Measurements from ENCODE around the gene DAO. TPM values are rescaled to one million over a fixed set of nuclear protein-coding genes. Genes with fewer than 3 reads are reported as not detected.

The DAO gene
- total RNA-seq, 2 donors from 2014 or later, result not detected

DNA sequence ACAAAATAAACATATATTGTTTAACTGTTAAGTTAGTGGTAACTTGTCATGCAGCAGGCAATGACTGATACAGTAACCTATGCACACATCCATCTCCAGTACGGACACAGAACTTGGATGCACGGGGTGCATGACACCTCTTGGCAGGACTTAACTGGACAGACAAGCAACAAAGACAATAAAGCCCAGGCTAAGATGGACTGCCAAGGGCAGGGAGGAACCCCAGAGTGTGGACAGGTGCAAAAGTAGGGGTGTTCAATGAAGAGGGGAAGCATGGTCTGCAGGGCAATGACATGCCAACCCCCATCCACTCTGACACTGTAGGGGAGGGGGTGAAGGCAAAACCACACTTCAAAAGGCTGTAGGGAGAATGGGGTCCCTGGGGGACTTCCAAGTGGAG lies 34.2 kb upstream of the DAO start:
- peaks cover 30% of the 10 kb centered on the region for H3K36me3 ChIP-seq
- H3K27ac ChIP-seq, result peak overlapping the region; percentile 60 to 94
- peaks cover 0 to 88% of the 10 kb centered on the region in 2 donors for H3K4me1 ChIP-seq
- H3K27me3 ChIP-seq, result no peaks in the 10 kb centered on the region
- no peaks in the 10 kb centered on the region for H3K9me3 ChIP-seq
- DNase-seq (ENCODE audit: low spot score), result no peak
- no peak overlapping the region for H3K4me3 ChIP-seq
- TF ChIP-seq, protein P1, sequence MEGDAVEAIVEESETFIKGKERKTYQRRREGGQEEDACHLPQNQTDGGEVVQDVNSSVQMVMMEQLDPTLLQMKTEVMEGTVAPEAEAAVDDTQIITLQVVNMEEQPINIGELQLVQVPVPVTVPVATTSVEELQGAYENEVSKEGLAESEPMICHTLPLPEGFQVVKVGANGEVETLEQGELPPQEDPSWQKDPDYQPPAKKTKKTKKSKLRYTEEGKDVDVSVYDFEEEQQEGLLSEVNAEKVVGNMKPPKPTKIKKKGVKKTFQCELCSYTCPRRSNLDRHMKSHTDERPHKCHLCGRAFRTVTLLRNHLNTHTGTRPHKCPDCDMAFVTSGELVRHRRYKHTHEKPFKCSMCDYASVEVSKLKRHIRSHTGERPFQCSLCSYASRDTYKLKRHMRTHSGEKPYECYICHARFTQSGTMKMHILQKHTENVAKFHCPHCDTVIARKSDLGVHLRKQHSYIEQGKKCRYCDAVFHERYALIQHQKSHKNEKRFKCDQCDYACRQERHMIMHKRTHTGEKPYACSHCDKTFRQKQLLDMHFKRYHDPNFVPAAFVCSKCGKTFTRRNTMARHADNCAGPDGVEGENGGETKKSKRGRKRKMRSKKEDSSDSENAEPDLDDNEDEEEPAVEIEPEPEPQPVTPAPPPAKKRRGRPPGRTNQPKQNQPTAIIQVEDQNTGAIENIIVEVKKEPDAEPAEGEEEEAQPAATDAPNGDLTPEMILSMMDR (IDR thresholded peaks at IDR 0.05), result no peak

DNA sequence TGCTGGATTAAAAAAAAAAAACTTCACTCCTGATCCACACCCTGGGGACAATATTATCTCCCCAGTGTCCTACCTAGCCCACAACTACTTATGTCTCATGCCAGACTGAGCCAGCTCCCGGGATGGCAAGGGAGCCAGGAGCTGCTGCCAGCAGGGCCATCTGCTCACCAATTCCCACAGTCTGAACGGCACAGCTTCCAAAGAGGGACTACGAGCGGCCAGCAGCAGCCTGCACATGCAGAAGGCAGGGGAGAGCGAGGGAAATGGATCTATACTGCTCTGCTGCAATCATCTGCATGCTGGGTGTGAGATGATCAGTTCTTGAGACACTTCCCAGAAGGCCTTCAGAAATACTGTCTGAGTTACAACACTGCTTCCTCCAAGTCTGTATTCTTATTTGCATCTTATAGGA lies 33.6 kb upstream of the DAO start:
- Histone ChIP-seq H3K4me1 (peaks cover 0 to 88% of the 10 kb centered on the region in 2 donors), H3K27ac (peak overlapping the region; percentile 60 to 94), H3K9me3 (no peaks in the 10 kb centered on the region), H3K36me3 (peaks cover 30% of the 10 kb centered on the region), H3K27me3 (no peaks in the 10 kb centered on the region), H3K4me3 (no peak overlapping the region)
- TF ChIP-seq, protein P1 (IDR thresholded peaks at IDR 0.05), result no peak
- DNase-seq (ENCODE audit: low spot score), result no peak

DNA sequence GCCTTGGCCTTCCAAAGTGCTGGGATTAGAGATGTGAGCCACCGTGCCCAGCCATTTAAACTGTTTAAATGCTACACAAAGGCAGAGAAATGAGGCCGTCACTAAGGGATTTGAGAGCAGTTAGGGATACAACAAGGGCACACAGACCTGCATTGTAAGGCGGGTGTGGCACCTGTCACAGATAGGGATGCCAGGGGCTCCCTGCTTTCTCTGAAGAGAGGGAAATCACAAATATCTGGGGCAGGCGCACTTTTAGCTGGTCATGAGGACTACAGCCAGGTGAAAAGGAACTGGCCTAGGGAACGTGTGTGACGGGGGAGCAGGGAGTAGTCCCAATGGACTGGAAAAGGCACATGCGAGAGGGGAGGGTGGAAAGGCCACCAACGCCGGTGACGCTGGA lies 32.2 kb upstream of the DAO start:
- TF ChIP-seq, protein P1 (IDR thresholded peaks at IDR 0.05), result no peak
- H3K4me3 ChIP-seq, result no peak overlapping the region
- H3K27ac ChIP-seq, result peak overlapping the region; percentile 60 to 94
- peaks cover 0 to 88% of the 10 kb centered on the region in 2 donors for H3K4me1 ChIP-seq
- no peaks in the 10 kb centered on the region for H3K9me3 ChIP-seq
- DNase-seq (ENCODE audit: low spot score), result no peak
- no peaks in the 10 kb centered on the region for H3K27me3 ChIP-seq
- H3K36me3 ChIP-seq, result peaks cover 36% of the 10 kb centered on the region

DNA sequence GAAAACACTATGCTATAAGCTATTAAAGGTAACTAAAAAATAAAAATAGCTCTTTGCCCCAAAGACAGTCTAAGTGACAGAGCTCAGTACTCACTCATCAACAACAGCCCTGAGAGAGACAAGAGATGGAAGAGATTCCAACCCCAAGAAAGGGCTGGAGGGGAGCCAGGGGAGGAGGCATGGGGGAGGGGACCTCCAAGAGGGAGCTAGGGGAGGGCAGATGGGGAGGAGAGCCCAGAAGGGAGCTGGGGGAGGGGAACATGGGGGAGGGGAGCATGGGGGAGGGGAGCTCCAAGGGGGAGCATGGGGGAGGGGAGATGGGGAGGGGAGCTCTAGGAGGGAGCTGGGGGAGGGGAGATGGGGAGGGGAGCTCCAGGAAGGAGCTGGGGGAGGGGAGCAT lies 30.2 kb upstream of the DAO start:
- Histone ChIP-seq H3K4me1 (peaks cover 0 to 96% of the 10 kb centered on the region in 2 donors), H3K4me3 (no peak overlapping the region), H3K9me3 (no peaks in the 10 kb centered on the region), H3K27me3 (no peaks in the 10 kb centered on the region), H3K36me3 (peaks cover 36% of the 10 kb centered on the region), H3K27ac (peak overlapping the region; percentile 94 to 96)
- DNase-seq (ENCODE audit: low spot score), result no peak
- TF ChIP-seq, protein P1 (IDR thresholded peaks at IDR 0.05), result no peak

DNA sequence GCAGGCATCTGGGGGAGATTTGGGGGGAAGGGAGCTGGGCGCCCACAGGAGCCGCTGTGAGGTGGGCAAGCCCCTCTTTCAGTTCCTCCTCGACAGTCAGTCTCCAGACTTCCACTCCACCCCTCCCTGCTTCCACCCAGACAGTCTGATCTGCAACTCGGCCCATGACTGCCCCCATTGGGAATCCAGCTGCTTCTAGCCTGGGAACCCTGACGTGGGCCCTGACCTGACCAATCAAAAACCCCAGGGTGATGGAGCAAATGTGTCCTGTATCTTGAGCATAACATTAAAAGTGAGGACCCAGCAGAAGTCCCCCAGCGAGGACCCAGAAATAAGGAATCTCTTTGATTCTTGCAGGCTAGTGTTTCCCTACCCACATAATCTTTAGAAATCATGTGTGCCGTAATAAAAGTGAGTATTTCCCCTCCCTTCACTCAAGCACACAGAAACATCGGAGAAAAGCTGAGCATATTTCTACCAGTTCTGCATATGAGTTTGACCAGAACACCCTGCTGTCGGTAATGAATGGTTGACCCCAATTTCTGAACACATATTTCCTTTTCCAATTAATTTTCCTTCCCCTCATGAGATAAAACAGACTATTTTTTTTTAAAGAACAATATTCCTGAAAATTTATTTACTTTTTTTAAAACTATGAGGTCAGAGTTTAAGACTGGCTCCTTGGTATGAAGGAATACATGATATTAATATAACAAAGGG lies 28.9 kb upstream of the DAO start:
- no peak overlapping the region for H3K4me3 ChIP-seq
- H3K36me3 ChIP-seq, result peaks cover 36% of the 10 kb centered on the region
- H3K27ac ChIP-seq, result peak overlapping the region; percentile 94 to 96
- H3K27me3 ChIP-seq, result no peaks in the 10 kb centered on the region
- DNase-seq (ENCODE audit: low spot score), result peak; percentile 90
- peaks cover 0 to 100% of the 10 kb centered on the region in 2 donors for H3K4me1 ChIP-seq
- no peaks in the 10 kb centered on the region for H3K9me3 ChIP-seq
- TF ChIP-seq, protein P1 (IDR thresholded peaks at IDR 0.05), result peak in 1 of 2 donors; percentile 31

All from right atrium auricular region (tissue), 2 donors.